KG1 (cell line): ENCODE data around the gene TET2.

ENCODE experiments used
- DNase-seq: peaks from one replicate; lab custom pipeline; 2025; lab: John Stamatoyannopoulos, UW

TET2 gene

DNA sequence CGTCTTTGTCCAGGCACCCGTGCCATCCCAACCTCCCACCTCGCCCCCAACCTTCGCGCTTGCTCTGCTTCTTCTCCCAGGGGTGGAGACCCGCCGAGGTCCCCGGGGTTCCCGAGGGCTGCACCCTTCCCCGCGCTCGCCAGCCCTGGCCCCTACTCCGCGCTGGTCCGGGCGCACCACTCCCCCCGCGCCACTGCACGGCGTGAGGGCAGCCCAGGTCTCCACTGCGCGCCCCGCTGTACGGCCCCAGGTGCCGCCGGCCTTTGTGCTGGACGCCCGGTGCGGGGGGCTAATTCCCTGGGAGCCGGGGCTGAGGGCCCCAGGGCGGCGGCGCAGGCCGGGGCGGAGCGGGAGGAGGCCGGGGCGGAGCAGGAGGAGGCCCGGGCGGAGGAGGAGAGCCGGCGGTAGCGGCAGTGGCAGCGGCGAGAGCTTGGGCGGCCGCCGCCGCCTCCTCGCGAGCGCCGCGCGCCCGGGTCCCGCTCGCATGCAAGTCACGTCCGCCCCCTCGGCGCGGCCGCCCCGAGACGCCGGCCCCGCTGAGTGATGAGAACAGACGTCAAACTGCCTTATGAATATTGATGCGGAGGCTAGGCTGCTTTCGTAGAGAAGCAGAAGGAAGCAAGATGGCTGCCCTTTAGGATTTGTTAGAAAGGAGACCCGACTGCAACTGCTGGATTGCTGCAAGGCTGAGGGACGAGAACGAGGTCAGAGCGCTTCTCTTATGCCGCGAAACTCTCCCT lies at the start of gene TET2:
TET2 (plus strand) TSS at position 601 of the 740 bp plus-strand sequence. CDS start 87,067 bp downstream, outside the sequence.
- DNase-seq, result peak; percentile 80

DNA sequence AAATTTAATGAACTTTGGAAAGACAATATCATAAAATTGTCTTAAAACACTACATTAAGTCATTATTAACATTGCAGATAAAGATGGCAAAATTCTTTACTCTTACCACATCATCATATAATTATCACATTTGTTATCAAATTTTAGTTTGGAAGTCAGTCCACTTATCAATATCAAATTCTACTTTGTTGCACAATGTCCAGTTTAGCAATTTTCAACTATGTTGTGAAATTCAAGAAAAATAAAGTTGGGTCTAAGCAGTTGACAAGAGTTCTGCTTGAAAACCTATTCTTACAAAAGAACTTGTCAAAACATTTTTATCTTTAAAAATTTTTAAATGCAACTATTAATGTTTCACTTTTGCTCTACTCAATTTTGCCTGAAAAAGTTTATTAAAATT lies 44.7 kb upstream of the TET2 start:
- DNase-seq, result no peak

DNA sequence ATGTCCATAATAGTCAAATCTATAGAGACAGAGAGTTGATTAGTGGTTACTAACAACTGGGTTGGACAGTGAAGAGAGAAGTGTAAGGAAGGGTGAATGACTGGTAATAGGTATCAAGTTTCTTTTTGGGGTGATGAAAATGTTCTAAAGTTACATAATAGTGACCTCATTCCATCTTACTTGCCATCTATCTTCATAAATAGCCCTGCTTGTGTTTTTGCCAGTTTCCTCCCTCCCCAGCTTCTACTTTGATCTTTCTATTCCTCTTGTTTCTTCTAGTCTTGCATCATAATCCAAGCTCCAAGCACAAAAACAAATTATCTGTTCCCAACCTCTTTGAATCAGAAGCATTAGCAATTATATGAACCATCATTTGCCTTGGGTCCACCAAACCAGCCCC lies 40.2 kb upstream of the TET2 start:
- no peak for DNase-seq

DNA sequence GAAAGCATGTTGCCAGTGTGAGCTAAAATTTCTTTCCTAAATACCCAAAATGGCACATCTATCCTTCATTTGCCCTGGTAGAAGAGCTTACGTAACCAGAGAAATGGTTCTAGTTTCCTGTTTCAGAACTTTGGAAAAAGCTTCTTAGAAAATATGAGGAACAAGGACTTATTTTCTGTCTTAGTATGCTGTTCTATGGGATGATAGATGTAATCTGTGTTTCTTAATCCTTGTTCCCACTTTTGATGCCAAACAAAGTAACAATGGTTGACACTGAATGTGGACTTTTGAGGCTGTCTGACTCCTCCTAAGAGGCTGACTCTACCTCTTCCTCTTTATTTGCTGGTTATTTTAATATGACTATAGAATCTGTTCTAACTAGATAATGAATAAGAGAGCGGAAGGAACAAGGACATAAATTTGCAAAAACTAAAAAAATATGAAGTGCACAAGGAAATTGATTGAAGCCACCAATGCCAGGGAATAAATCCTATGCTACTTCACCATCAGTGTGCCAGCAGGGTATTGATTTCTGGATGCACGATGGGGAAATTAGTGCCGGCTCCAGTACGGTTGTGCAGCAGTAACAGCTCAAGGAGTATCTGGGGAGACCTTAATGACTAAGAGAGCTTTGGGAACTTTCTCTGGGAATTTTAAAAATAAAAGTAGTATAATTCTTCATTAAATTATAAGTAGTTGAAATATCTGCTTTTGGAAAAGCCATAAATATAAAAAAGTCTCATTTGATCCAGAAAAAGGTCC lies 39.4 kb upstream of the TET2 start:
- no peak for DNase-seq

DNA sequence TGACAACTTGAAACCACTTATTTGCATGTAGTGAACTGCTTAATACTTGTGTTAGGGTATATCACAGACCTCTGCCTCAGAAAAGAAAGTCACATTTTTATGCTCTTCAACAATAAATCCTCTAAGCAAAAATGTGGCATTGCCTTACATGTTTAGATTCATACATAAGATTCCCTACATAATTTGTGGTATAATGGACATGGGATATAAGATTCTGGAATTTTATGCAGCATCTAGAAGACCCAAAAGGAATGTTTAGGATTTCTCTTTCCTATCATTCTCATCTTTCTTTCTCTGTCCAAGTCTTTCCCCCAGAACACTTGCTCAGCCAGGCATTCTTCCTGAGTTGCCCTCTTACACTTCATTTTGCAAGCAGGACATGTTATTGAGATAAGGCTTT lies 37.7 kb upstream of the TET2 start:
- DNase-seq, result no peak

DNA sequence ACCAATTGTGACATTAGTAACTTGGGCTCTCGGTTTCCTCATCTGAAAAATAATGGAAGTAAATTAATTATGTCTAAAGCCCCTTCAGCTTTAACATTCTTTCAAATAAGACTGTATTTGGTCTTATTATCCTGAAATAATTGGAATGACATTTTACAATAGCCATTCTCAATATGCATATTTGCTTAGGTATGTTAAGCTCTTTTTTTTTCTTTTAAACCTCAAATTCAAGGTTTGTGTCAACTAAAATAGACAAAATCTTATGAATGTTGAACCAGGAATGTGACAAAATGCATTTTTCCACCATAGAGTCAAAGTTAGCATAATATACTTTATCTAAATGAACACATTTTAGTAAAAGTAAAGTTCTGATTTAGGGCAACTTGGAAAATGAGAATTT lies 34.4 kb upstream of the TET2 start:
- DNase-seq, result no peak

DNA sequence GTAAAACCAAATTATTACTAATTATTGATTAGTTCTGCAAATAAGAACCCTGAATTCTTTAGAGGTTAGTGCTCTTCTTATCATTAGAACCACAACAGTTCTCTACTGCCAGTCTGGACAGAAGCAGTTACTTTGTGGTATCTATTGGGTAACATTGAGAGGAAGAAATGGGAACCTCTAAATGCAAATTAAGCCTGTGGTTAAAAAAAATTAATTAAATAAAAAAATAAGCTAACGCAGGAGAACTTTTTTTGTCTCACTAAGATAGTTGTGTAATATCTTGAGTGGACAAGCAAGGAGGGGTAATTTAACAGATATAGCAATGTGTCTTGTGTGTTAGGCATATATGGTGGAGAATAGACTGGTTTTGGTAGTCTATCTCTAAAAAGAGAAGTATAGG lies 32.9 kb upstream of the TET2 start:
- no peak for DNase-seq

DNA sequence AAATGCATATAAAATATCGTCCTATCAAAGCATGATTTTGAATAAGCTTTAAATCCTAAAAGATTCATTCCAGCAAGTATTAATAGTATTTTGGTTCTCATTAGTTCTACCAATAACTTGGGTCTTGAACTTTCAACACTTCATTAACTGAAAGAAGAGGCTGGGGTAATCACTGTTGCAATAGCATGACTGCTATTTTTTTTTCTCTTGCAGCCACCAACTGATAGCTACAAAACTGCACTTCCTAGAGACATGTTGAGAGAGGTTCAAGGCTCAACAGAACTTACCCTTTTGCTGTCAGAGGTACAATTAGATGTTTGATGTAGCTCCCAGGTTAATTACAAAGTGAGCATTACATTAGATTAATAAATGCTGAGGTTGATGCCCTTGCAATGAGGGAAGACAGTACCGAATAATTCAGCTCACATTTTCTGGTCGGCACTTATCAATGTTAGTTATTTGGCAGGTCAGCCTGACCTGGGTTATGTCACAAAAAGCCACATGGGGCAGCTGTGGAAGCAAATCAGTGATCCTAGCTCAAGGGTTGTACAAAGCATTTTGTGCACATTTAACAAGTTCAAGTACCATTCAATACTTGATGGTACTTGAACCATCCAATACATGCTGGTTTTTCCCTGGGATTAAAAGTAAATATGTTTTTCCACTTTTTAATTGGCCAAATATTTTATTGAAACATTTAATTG lies 29.9 kb upstream of the TET2 start:
- no peak for DNase-seq

DNA sequence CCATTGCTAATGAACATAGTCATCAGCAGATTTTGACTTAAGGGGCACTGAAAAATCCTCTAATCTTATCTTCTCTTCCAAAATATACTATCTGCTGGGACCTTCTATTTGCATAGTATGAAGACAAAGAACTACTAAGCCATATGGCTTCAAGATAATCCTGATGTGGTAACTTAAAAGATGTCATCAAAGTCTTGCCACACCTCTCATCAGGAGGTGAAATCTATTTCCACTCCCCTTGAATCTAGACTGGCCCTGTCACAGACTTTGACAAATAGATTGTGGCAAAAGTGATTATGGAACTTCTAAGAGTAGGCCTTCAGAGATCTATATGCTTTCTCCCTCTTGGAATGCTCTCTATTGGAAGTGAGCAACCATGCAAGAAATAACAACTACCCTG lies 27.3 kb upstream of the TET2 start:
- DNase-seq, result no peak

DNA sequence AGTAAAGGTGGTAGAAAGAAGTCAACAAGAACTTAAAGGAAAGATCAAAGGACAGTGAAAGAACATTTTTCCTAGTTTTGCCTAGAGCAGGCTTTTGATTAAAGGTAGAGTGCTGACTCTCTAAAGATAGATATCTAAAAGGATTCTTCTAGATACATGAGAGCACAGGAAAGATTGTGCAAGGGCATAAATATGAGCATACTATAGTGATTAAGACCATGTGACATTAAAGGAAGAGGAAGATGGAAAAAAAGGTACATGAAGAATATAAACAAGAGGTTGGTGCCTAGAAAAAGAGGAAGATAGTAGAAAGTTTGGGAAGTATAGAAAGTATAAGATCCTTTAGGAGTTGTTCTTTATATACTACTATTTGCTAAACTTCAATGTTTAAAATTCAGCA lies 26.1 kb upstream of the TET2 start:
- DNase-seq, result no peak

DNA sequence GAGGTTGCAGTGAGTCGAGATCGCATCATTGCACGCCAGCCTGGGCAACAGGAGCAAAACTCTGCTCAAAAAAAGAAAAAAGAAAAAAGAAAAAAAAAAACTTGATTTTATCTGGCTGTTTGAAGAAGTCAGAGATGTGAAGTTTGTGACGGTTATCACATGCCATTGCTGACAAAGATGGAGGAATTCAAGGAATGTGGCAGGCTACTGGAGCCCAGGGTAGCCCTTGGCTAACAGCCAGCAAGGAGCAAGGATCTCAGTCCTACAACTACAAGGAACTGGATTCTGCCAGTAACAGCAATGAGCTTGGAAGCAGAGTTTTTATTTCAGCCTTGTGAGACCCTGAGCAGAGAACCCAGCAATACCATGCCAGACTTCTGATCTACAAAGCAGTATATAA lies 24.3 kb upstream of the TET2 start:
- no peak for DNase-seq

DNA sequence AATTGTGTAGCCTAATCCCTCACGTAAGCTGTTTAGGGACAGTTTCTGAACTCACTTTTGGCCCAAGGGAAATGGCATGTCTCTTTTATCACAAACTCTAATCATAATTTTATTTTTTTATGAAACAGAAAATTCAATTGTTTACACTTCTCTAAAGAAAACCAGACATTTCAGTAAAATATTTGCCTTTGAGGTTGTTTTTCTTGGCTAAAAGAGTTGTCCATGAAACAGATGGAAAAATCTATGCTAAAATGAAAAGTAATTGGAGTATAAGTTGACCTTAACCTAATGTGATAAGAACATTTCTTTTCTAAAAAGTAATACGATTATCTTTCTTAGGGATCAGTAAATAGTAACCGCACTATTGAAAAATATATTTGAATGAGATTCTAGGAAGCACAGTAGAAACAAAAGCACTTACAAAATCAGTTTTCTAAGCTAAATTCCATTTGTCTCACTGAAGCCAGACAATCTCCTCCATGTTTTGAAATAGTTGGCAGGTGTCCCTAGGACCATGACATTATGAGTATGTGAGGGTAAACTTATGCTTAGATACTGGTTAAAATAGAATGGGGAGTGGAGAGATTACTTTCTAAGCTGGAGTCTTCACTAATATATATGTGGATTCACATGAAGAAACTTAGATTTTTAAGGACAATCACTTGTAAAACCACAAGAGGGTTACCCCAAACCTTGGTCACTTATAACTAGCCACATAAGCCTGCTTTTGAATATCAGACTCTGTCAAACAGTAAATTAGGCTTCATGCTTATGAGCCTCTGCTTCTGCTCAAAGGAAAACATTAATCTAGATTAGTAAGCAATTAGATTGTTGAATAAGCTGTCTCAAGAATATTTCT lies 20.1 kb upstream of the TET2 start:
- DNase-seq, result no peak

DNA sequence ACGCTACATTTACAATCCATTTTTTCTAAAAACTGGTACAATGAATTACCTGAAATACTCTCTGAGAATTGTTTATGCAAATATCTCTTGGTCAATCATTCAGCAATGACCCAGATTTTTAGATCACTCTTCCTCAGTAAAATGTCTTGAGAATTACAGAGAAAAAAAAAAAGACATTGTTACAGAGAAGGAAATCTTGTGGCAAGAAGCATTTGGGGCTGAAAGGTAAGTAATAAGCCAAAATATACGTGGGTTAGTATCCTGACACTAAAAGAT lies 19.6 kb upstream of the TET2 start:
- no peak for DNase-seq

DNA sequence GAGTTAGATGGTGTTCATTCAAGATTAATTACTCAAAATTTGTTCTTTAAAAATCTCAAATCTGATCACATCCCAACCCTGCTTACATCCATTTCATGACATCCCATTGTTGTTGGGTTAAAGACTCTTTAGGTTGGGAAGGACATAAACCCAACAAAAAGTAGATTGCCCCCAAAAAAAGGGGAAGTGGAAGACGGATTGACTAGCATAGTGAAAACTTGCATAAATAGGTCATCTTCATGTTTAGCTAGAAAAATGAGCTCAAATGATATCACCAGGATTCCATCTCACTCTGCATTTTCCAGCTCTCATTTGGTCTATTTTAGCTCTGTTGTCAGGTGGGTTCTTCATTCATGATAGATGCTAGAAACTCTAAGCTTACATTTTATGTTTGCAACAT lies 18.5 kb upstream of the TET2 start:
- no peak for DNase-seq

DNA sequence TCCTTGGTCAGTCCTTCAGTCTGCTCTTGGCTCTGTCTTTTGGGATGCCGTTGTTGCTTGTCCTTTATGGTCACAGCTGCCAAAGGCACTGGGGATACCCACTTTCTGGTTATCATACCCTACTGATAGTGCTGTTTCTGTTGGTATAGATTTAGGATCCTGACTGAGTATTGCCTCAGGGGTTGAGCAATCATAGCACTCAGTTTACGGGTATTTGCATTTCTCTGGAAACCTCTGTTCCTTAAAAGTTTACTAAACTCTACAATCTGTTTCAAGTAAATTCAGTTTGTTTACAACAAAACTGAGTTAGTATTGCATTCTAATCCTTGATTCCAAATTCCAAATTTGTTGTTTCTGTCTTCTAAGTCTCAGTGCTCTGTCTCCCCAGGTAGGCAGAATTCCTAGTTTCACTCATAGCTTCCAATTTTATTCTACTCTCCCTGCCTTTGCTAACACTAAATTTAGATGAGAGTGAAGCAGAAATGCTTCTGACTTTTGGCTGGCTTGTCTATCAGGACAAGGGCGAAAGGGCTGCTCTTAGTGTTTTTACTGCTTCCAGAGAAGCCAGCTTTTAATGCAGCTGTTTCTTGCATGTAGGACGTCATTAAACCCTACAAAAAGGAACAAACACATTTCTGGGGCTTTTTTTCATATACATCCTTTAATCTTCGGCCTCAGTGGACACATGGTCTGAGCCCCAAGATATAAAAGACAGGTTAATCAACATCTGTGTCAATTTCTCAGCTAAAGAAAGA lies 17.2 kb upstream of the TET2 start:
- no peak for DNase-seq

DNA sequence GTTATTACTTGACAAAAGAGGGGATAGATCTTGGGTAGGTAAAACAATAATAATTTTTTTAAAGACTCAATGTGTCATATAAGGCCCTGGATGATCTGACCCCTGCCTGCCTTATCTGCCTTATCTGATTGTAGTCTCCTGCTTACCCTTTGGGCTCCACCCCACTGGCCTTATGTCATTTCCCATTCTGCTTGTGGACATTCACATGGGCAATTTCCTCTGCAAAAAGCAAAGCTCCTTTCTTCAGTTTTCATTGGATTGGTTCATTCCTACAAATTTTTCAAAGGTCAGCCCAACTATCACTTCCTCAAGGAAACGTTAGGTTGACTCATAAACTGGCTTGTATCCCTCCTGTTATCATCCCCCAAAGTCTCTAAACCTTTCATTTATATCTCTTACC lies 15.7 kb upstream of the TET2 start:
- DNase-seq, result no peak

DNA sequence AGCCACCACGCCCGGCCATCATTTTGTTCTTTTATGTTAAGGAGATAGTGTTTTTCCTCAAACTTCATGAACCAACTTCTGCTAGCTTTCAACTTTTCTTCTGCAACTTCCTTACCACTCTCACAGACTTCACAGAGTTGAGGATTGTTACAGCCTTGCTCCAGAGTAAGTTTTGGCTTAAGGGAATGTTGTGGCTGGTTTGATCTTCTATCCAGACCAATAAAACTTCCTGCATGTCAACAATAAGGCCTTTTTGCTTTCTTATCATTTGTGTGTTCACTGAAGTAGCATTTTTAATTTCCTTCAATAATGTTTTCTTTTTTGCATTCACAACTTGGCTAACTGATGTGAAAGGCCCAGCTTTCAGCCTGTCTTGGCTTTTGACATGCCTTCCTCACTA lies 12.7 kb upstream of the TET2 start:
- DNase-seq, result no peak

DNA sequence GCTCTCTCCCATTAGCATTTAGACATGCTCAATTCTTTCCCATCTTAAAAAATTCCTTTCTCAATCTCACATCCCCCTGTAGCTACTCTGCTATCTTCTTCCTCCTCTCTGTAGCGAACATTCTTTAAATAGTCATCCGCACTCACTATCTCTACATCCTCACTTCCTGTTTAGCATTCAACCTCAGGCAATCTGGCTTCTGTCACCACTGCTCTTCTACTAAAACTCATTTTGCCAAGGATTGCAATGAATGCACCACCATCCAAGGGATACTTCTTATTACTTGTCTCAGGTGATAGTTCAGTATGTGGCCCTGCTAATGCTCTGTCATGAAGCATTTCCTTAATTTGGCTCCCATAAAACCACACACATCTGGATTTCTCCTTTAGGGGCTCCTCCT lies 10.9 kb upstream of the TET2 start:
- no peak for DNase-seq

DNA sequence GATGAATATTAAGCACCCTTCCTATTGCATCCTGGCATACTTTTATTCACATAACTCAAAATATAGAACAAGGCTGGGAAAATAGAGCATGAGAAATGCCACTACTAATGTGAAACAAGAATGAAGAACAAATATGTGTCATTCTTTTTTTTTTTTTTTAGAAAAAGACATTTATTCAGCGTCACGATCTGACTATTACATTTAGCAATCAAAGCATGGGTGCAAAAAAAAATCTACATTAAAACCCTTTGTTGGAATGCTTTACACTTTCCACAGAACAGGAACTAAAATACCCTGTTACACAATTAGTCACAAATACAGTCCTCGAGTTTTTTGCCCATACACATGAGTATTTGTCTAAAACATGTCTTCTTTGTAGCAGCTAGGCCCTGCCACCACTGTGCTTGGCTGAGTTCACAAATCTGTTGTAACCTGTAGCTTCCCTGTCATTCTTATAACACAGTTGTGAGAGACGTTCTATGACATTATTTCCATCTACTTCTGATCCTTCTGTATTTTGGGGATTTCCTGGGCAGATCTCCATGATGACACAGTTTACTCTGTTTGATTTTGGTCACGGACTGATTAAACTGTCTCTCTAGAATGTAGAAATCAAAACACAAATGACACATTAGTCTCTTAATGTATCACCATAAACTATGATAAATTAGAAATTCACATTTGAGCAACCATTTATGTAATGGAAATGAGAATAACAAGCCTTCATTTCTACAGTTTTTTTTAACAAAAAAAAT lies 9.4 kb upstream of the TET2 start:
- DNase-seq, result no peak

DNA sequence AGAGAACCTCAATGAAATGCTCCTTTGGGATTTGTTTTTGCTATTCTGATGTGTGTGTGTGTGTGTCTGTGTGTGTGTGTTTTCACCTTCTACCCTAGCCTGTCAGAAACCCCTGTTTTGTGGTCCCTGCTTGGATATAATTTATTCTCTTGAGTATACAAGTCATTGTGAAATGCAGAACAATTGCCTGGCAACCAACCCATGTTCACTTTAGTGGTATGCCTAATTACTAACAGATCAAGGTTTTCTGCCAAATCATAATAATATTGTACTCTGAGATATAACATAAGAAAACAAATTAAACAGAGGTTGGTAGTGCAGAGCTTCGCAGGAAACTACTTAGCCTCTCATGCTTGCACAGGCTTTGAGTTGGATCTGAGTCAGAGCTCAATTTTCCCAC lies 7.0 kb upstream of the TET2 start:
- no peak for DNase-seq
